Ishikawa (cell line): Measurements from ENCODE around the gene TNFSF15.

Source experiments
- CEBPB ChIP-seq: IDR thresholded peaks from 2 replicates; pipeline ENCODE4 v1.6.1; 2012
- CREB1 ChIP-seq: IDR thresholded peaks from 2 replicates; pipeline ENCODE4 v1.6.1; 2012; ENCODE audit warnings: low read depth
- EGR1 ChIP-seq: IDR thresholded peaks from 2 replicates; pipeline ENCODE4 v1.6.1; 2012
- EP300 ChIP-seq: IDR thresholded peaks from 2 replicates; pipeline ENCODE4 v1.6.1; 2012; ENCODE audit warnings: borderline replicate concordance
- FOXM1 ChIP-seq: IDR thresholded peaks from 2 replicates; pipeline ENCODE4 v1.6.1; 2012; ENCODE audit warnings: low read depth, borderline replicate concordance
- MAX ChIP-seq: IDR thresholded peaks from 2 replicates; pipeline ENCODE4 v1.6.1; 2012
- NFIC ChIP-seq: IDR thresholded peaks from 2 replicates; pipeline ENCODE4 v1.6.1; 2012
- RAD21 ChIP-seq: IDR thresholded peaks from 2 replicates; pipeline ENCODE4 v1.6.1; 2012; ENCODE audit warnings: low read depth
- REST ChIP-seq: IDR thresholded peaks from 2 replicates; pipeline ENCODE4 v1.6.1; 2012; ENCODE audit warnings: low read depth, mild to moderate bottlenecking
- TAF1 ChIP-seq: IDR thresholded peaks from 2 replicates; pipeline ENCODE4 v1.6.1; 2012; ENCODE audit warnings: low read depth, mild to moderate bottlenecking
- TCF12 ChIP-seq: IDR thresholded peaks from 2 replicates; pipeline ENCODE4 v1.6.1; 2012; ENCODE audit warnings: low read depth
- TEAD4 ChIP-seq: IDR thresholded peaks from 2 replicates; pipeline ENCODE4 v1.6.1; 2012
- USF1 ChIP-seq: IDR thresholded peaks from 2 replicates; pipeline ENCODE4 v1.6.1; 2012
- YY1 ChIP-seq: IDR thresholded peaks from 2 replicates; pipeline ENCODE4 v1.6.1; 2012; ENCODE audit warnings: low read depth
- ZBTB7A ChIP-seq: IDR thresholded peaks from 2 replicates; pipeline ENCODE4 v1.6.1; 2012; ENCODE audit warnings: low read depth

Gene TNFSF15

DNA sequence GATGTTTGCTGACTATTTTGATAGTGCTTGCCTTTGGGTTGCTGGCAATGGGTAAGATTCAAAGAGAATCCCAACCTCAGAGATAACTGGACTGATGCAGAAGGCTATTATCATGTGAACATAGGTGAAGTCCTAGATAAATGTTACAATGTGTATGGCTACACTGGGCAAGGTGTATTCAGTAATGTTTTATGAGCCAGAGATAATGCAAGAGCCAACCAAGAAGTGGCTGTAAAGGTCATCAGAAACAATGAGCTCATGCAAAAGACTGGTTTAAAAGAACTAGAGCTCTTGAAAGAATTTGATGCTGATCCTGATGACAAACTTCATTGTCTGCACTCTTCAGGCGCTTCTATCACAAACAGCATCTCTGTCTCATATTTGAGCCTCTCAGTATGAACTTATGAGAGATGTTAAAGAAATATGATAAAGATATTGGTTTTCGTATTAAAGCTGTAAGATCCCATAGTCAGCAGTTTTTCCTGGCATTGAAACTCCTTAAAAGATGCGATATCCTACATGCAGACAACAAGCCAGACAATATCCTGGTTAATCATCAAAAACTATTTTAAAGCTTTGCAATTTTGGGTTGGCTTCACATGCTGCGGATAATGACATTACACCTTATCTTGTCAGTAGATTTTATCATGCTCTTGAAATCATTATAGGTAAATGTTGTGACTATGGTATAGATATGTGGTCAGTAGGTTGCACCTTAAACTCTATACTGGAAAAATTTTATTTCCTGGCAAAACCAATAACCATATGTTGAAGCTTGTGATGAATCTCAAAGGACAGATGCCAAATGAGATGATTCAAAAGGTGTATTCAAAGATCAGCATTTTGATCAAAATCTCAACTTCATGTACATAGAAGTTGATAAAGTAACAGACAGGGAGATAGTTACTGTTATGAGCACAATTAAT, 41.9 kb upstream of the TNFSF15 start:
- TF ChIP-seq RAD21 = no peak
- TF ChIP-seq FOXM1 = no peak
- no peak for TF ChIP-seq ZBTB7A
- TF ChIP-seq MAX = no peak
- TF ChIP-seq TEAD4 = no peak
- TF ChIP-seq TAF1 = no peak
- TF ChIP-seq CREB1 = no peak
- TF ChIP-seq EP300 = no peak

GRCh38 chr9:114845373-114845772, 39.5 kb upstream of the TNFSF15 start:
- TF ChIP-seq CREB1 (no peak), EP300 (no peak), YY1 (no peak), FOXM1 (no peak)

DNA sequence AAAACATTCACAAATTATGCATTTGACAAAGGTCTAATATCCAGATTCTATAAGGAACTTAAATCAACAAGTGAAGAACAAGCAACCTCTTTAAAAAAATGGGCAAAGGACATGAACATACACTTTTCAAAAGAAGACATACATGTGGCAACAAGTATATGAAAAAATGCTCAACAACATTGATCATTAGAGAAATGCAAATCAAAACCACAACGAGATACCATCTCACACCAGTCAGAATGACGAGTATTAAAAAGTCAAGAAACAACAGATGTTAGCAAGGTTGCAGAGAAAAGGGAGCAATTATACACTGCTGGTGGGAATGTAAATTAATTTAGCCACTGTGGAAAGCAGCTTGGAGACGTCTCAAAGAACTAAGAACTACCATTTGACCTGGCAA, 38.9 kb upstream of the TNFSF15 start:
- TF ChIP-seq CREB1 (no peak), USF1 (no peak), ZBTB7A (no peak), TEAD4 (no peak)

DNA sequence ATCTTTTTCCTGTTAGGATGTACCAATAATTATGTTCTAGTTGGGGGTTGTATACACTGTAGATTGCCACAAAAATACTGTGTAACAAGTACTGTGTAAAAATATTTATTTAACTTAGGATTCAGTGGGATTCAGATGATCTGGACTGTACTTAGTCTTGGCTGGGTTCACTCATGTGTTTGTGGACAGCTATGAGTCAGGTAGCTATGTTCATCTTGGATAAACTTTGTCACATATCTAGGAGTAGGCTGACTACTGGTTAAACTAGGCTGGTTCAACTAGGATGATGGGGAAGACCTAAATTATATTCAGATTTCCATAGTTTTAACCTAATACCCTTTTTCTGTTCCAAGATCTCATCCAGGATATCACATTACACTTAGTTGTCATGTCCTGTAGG, 32.1 kb upstream of the TNFSF15 start:
- TF ChIP-seq TEAD4 = no peak
- no peak for TF ChIP-seq ZBTB7A
- TF ChIP-seq YY1 = no peak
- no peak for TF ChIP-seq USF1

DNA sequence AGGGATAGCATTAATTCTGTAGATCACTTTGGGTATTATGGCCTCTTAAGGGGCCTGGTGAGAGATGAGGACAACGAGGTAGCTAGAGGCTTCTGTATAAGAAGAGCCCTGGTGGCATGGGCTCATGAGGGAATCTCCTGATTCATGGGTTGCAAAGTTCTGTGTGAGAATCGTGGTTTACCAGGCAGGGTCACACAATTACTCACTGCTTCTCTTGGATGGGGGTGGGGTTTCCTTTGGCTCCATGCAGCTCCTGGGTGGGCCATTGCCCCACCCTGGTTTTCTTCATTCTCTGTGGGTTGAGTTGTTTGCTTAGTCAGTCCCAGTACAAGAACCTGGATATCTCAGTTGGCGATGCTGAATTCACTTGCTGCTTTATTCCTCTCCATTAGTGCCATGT, 30.9 kb upstream of the TNFSF15 start:
- TF ChIP-seq RAD21 = no peak
- TF ChIP-seq YY1 = no peak
- no peak for TF ChIP-seq EGR1

DNA sequence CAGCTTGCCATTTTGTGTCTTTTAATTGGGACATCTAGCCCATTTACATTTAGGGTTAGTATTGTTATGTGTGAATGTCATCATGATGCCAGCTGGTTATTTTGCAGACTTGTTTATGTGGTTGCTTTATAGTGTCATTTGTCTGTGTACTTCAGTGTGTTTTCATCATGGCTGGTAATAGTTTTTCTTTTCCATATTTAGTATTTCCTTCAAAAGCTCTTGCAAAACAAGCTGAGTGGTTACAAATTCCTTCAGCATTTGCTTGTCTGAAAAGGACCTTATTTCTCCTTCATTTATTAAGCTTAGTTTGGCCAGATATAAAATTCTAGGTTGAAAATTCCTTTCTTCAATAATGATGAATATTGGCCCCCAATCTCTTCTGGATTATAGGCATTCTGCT, 28.5 kb upstream of the TNFSF15 start:
- TF ChIP-seq REST (no peak), CEBPB (no peak), FOXM1 (no peak), EP300 (no peak), RAD21 (no peak), NFIC (no peak), TAF1 (no peak), USF1 (no peak), MAX (no peak), TEAD4 (no peak), TCF12 (no peak), EGR1 (no peak), YY1 (no peak), ZBTB7A (no peak), CREB1 (no peak)

DNA sequence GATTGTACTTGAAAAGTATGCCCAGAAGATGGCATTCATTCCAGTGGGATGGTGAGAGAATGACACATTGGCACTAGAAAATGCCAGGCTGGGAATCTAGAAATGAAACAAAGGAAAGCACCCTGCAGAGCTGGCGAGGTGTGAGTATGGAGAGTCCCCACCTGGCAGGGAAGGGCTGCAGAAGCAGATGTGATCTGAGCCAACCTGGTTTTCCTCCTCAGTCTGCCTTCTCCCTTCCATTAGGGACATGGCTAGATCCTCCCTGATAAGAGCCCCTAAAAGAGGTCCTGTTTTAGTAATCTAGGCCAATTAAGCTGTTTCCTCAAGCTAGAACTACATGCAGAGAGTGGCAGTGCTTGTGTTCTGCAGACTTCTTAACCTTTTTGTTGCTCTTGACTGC, 24.7 kb upstream of the TNFSF15 start:
- TF ChIP-seq ZBTB7A = no peak
- no peak for TF ChIP-seq MAX
- TF ChIP-seq EP300 = no peak
- TF ChIP-seq CREB1 = no peak
- TF ChIP-seq EGR1 = no peak
- no peak for TF ChIP-seq FOXM1
